Measurements from ENCODE around the gene PPARG.
"Not testable (repeated sequence)": the region's sequence is repeated elsewhere in the genome, so short reads cannot be mapped to it uniquely, and the experiment has no call there.

Gene PPARG

GRCh38 chr3:12258911-12259310 lies 30.0 kb upstream of the PPARG start:
- H3K4me1 ChIP-seq (ENCODE audit: insufficient read depth, low read length): no peaks in the 10 kb centered on the region
- no peak overlapping the region for H3K4me3 ChIP-seq (ENCODE audit: low read depth in 1 of 2, low read length in 2 of 2)
- H3K9ac ChIP-seq (ENCODE audit: low read depth, low read length): no peak overlapping the region
- no peak for DNase-seq
- H3K27ac ChIP-seq (ENCODE audit: low read length): no peak overlapping the region
- H3K27me3 ChIP-seq (ENCODE audit: insufficient read depth, low read length, poor library complexity): no peaks in the 10 kb centered on the region
- H2AFZ ChIP-seq (ENCODE audit: low read depth, low read length): no peak overlapping the region
- H3K9me3 ChIP-seq (ENCODE audit: insufficient read depth, low read length, severe bottlenecking): no peaks in the 10 kb centered on the region
- no peaks in the 10 kb centered on the region for H3K79me2 ChIP-seq (ENCODE audit: insufficient read depth, low read length)
- H3K36me3 ChIP-seq (ENCODE audit: insufficient read depth, low read length): no peaks in the 10 kb centered on the region
- no peak overlapping the region for H3K4me2 ChIP-seq (ENCODE audit: insufficient read depth, low read length)
- ATAC-seq (ENCODE audit: insufficient read depth, low read depth): no peak
- TF ChIP-seq CTCF (IDR thresholded peaks at IDR 0.05; ENCODE audit: borderline replicate concordance, extremely low read depth, low read length, poor library complexity, severe bottlenecking) (no peak), EZH2 (IDR thresholded peaks at IDR 0.05; ENCODE audit: borderline replicate concordance, low read depth, low read length, severe bottlenecking) (no peak)
- H4K20me1 ChIP-seq (ENCODE audit: insufficient read depth, low read length): no peaks in the 10 kb centered on the region

- ATAC-seq (ENCODE audit: insufficient read depth, low read depth); H3K9me3 ChIP-seq (ENCODE audit: insufficient read depth, low read length, severe bottlenecking); H3K27ac ChIP-seq (ENCODE audit: low read length); H3K79me2 ChIP-seq (ENCODE audit: insufficient read depth, low read length); H3K4me2 ChIP-seq (ENCODE audit: insufficient read depth, low read length); H3K36me3 ChIP-seq (ENCODE audit: insufficient read depth, low read length); H3K4me3 ChIP-seq (ENCODE audit: low read depth in 1 of 2, low read length in 2 of 2); H3K4me1 ChIP-seq (ENCODE audit: insufficient read depth, low read length); H4K20me1 ChIP-seq (ENCODE audit: insufficient read depth, low read length); H3K27me3 ChIP-seq (ENCODE audit: insufficient read depth, low read length, poor library complexity); H2AFZ ChIP-seq (ENCODE audit: low read depth, low read length); DNase-seq; H3K9ac ChIP-seq (ENCODE audit: low read depth, low read length): not testable (repeated sequence)
Measured at GRCh38 chr3:12262173-12262572, 26.7 kb upstream of the PPARG start.

GRCh38 chr3:12265508-12265907 lies 23.4 kb upstream of the PPARG start:
- ATAC-seq (ENCODE audit: insufficient read depth, low read depth) (no peak), DNase-seq (no peak)
- Histone ChIP-seq H2AFZ (ENCODE audit: low read depth, low read length) (no peak overlapping the region), H3K27ac (ENCODE audit: low read length) (no peak overlapping the region), H3K27me3 (ENCODE audit: insufficient read depth, low read length, poor library complexity) (no peaks in the 10 kb centered on the region), H3K4me3 (ENCODE audit: low read depth in 1 of 2, low read length in 2 of 2) (no peak overlapping the region), H3K4me1 (ENCODE audit: insufficient read depth, low read length) (no peaks in the 10 kb centered on the region), H3K36me3 (ENCODE audit: insufficient read depth, low read length) (no peaks in the 10 kb centered on the region), H4K20me1 (ENCODE audit: insufficient read depth, low read length) (no peaks in the 10 kb centered on the region), H3K4me2 (ENCODE audit: insufficient read depth, low read length) (no peak overlapping the region), H3K9me3 (ENCODE audit: insufficient read depth, low read length, severe bottlenecking) (no peaks in the 10 kb centered on the region), H3K9ac (ENCODE audit: low read depth, low read length) (no peak overlapping the region), H3K79me2 (ENCODE audit: insufficient read depth, low read length) (no peaks in the 10 kb centered on the region)
- TF ChIP-seq EZH2 (IDR thresholded peaks at IDR 0.05; ENCODE audit: borderline replicate concordance, low read depth, low read length, severe bottlenecking) (no peak), CTCF (IDR thresholded peaks at IDR 0.05; ENCODE audit: borderline replicate concordance, extremely low read depth, low read length, poor library complexity, severe bottlenecking) (no peak)

- Histone ChIP-seq H3K4me2 (ENCODE audit: insufficient read depth, low read length) (no peak overlapping the region), H3K79me2 (ENCODE audit: insufficient read depth, low read length) (no peaks in the 10 kb centered on the region), H3K9me3 (ENCODE audit: insufficient read depth, low read length, severe bottlenecking) (no peaks in the 10 kb centered on the region)
Measured at GRCh38 chr3:12266038-12266437, 22.8 kb upstream of the PPARG start.

More at GRCh38 chr3:12266038-12266437, 22.8 kb upstream of the PPARG start:
- Histone ChIP-seq H3K4me3 (ENCODE audit: low read depth in 1 of 2, low read length in 2 of 2) (no peak overlapping the region), H3K4me1 (ENCODE audit: insufficient read depth, low read length) (no peaks in the 10 kb centered on the region), H3K27ac (ENCODE audit: low read length) (no peak overlapping the region), H3K9ac (ENCODE audit: low read depth, low read length) (no peak overlapping the region), H4K20me1 (ENCODE audit: insufficient read depth, low read length) (no peaks in the 10 kb centered on the region), H2AFZ (ENCODE audit: low read depth, low read length) (no peak overlapping the region), H3K27me3 (ENCODE audit: insufficient read depth, low read length, poor library complexity) (no peaks in the 10 kb centered on the region), H3K36me3 (ENCODE audit: insufficient read depth, low read length) (no peaks in the 10 kb centered on the region)
- DNase-seq (no peak), ATAC-seq (ENCODE audit: insufficient read depth, low read depth) (no peak)
- no peak for TF ChIP-seq CTCF (IDR thresholded peaks at IDR 0.05; ENCODE audit: borderline replicate concordance, extremely low read depth, low read length, poor library complexity, severe bottlenecking)
- TF ChIP-seq EZH2 (IDR thresholded peaks at IDR 0.05; ENCODE audit: borderline replicate concordance, low read depth, low read length, severe bottlenecking): no peak
